Heart right ventricle (tissue), 16 donors: ENCODE measurements around the gene CFAP70. TPM values are rescaled to one million over a fixed set of nuclear protein-coding genes. Genes with fewer than 3 reads are reported as not detected.

ENCODE experiments used
- ATAC-seq, 8 donors: fragments of 200-7000 bp; cut with Tn5 transposase; one replicate each; pipeline ENCODE4 v1.9.1; 2020; ENCODE audit warnings: mild to moderate bottlenecking in 8 of 8, moderate library complexity in 8 of 8, moderate number of reproducible peaks in 1 of 8
- DNase-seq, 2 donors: peaks; one replicate each; pipeline ENCODE4 v3.0.0-alpha.2; 2020
- H3K27ac ChIP-seq, 10 donors: fragments of 200-600 bp; sonication (generic) in 2 of 10; one replicate each; pipeline versions ENCODE4 v1.5.0 to v1.8.0; 2020 to 2022; ENCODE audit warnings: mild to moderate bottlenecking in 3 of 10
- H3K27me3 ChIP-seq, 7 donors: fragments of 200-600 bp; one replicate each; pipeline ENCODE4 v1.8.0; 2021 to 2022; ENCODE audit warnings: mild to moderate bottlenecking in 2 of 7
- H3K36me3 ChIP-seq, 9 donors: fragments of 200-600 bp; sonication (generic) in 1 of 9; one replicate each; pipeline versions ENCODE4 v1.5.0 to v1.8.0; 2020 to 2022; ENCODE audit warnings: mild to moderate bottlenecking in 2 of 9
- H3K4me1 ChIP-seq, 9 donors: fragments of 200-600 bp; sonication (generic) in 1 of 9; one replicate each; pipeline versions ENCODE4 v1.5.0 to v1.8.0; 2020 to 2022; ENCODE audit warnings: mild to moderate bottlenecking in 4 of 9
- H3K4me3 ChIP-seq, 10 donors: fragments of 200-600 bp; sonication (generic) in 2 of 10; one replicate each; pipeline versions ENCODE4 v1.5.0 to v1.8.0; 2020 to 2022; ENCODE audit warnings: mild to moderate bottlenecking in 7 of 10, moderate library complexity in 2 of 10
- H3K9me3 ChIP-seq, 11 donors: fragments of 200-600 bp in 10 of 11; sonication (generic) in 2 of 11; one replicate each; pipeline versions ENCODE4 v1.5.0 to v1.8.0; 2013 to 2022; ENCODE audit warnings: mild to moderate bottlenecking in 2 of 11, control low read depth in 1 of 11, moderate library complexity in 1 of 11
- CTCF ChIP-seq, 9 donors: fragments of 200-600 bp; sonication (generic) in 2 of 9; IDR thresholded peaks; one replicate each; pipeline versions ENCODE4 v1.5.0 to v1.8.0; 2021 to 2022; ENCODE audit warnings: antibody characterized with exemption in 9 of 9, mild to moderate bottlenecking in 5 of 9, moderate library complexity in 1 of 9
- WGBS, 2 donors: extraction: QIAGEN DNeasy Blood & Tissue Kit; methylation state at CpG; one replicate each; pipeline ENCODE4 v1.1.7; 2013; ENCODE audit warnings: inconsistent platforms in 1 of 2; 5-methylcytosine and 5-hydroxymethylcytosine counted together
- intact Hi-C, 10 donors: fragments of 100-400 bp; cut with DNase I; formaldehyde crosslinking; loops; one replicate each; pipeline versions ENCODE4 v1.11.1 to v1.14.2; 2022
- polyA plus RNA-seq, 2 donors: library from polyadenylated mRNA; stranded (reverse); fragments of 200-250 nt; gene quantifications; one replicate each; pipeline ENCODE4 v1.2.3, GENCODE V29; 2013
- total RNA-seq, 10 donors: library from RNA; stranded (reverse); fragmentation: NEBNext Ultra II Directional in 3 of 10; extraction: Animal tissue kit (Norgen Biotek cat#: 25700) in 3 of 10; gene quantifications; one replicate each; pipeline versions ENCODE4 v1.2.1 to v1.2.4, GENCODE V29; 2021 to 2023
- donor health status: Arrhythmogenic right ventricular cardiomyopathy.
- donor health status: ischemic (EF 13 %, LVEDD 7.1; RV severe dilation, severe dysfunction).
- donor health status: healthy with polysubstance abuse.
- donor health status: DM: no; HTN: yes; CAD: no.
- donor health status: DM: no; HTN: no; CAD: no.
- donor health status: ischemic (EF 25% LVEDD 6.9; RV normal size, moderate dysfunction).
- donor health status: ischemic (EF 25% LVEDD 5.7; RV mildly dilated, moderate dysfunction).
- donor health status: healthy.
- donor health status: DM: yes; HTN: yes; CAD: no.
- donor health status: Ischemic cardiomyopathy.
- donor health status: ischemic (EF 35%, LVEDD 5.7; RV mildly dilated, moderate dysfunction).
- donor health status: nonischemic (EF 11% LVEDD 7.7; RV severe dilation, severe dysfunction).
- donor health status: DM: yes; HTN: yes; CAD: no.
- donor health status: PGD.
- donor health status: ischemic (EF 29% LVEDD 5.4; RV normal size, mild dysfunction).
- donor health status: nonischemic (EF 23%, LVEDD 6.1; RV moderate dilation, normal function).

The CFAP70 gene
- total and polyA plus RNA-seq, 12 donors: 0.25 to 5.4 (median 1.9) TPM

- H3K4me1 ChIP-seq: peaks cover 0 to 25% (median 0%) of the 10 kb centered on the region in 9 donors
- ATAC-seq: no peak
- TF ChIP-seq CTCF (IDR thresholded peaks at IDR 0.05): no peak
Observed at GRCh38 chr10:73226663-73227062, 132.0 kb downstream of the CFAP70 start.

GRCh38 chr10:73225518-73225917, 133.1 kb downstream of the CFAP70 start:
- no peak for TF ChIP-seq CTCF (IDR thresholded peaks at IDR 0.05)
- peaks cover 0 to 47% (median 5%) of the 10 kb centered on the region in 9 donors for H3K36me3 ChIP-seq
- intact Hi-C loops: no loop called here
- no peaks in the 10 kb centered on the region for H3K27me3 ChIP-seq
- peaks cover 0 to 25% (median 0%) of the 10 kb centered on the region in 9 donors for H3K4me1 ChIP-seq
- DNase-seq (no peak), ATAC-seq (no peak)
- no peak overlapping the region for H3K4me3 ChIP-seq
- H3K9me3 ChIP-seq: no peaks in the 10 kb centered on the region
- H3K27ac ChIP-seq: no peak overlapping the region

More at GRCh38 chr10:73226663-73227062, 132.0 kb downstream of the CFAP70 start:
- DNase-seq: no peak
- Histone ChIP-seq H3K27me3 (no peaks in the 10 kb centered on the region), H3K9me3 (no peaks in the 10 kb centered on the region), H3K4me3 (no peak overlapping the region), H3K36me3 (peaks cover 0 to 53% (median 8%) of the 10 kb centered on the region in 9 donors), H3K27ac (no peak overlapping the region)
- intact Hi-C loops: no loop called here

- Histone ChIP-seq H3K4me3 (no peak overlapping the region), H3K27me3 (no peaks in the 10 kb centered on the region), H3K9me3 (no peaks in the 10 kb centered on the region), H3K4me1 (no peaks in the 10 kb centered on the region), H3K27ac (no peak overlapping the region), H3K36me3 (peaks cover 0 to 67% (median 16%) of the 10 kb centered on the region in 9 donors)
- TF ChIP-seq CTCF (IDR thresholded peaks at IDR 0.05): no peak
- 98% methylated on average over 1 of the region's 1 CpG for WGBS, 2 donors
- ATAC-seq (no peak), DNase-seq (no peak)
- intact Hi-C loops: no loop called here
Observed at GRCh38 chr10:73220989-73221388, 137.7 kb downstream of the CFAP70 start.

GRCh38 chr10:73219384-73219783, 139.3 kb downstream of the CFAP70 start:
- Histone ChIP-seq H3K27me3 (no peaks in the 10 kb centered on the region), H3K9me3 (no peaks in the 10 kb centered on the region), H3K36me3 (peaks cover 0 to 61% (median 16%) of the 10 kb centered on the region in 9 donors), H3K27ac (no peak overlapping the region), H3K4me1 (no peaks in the 10 kb centered on the region), H3K4me3 (no peak overlapping the region)
- intact Hi-C loops: no loop called here
- no peak for TF ChIP-seq CTCF (IDR thresholded peaks at IDR 0.05)
- DNase-seq (no peak), ATAC-seq (no peak)
